Bronchial epithelial cell (primary cell): ENCODE results near the gene PNLIPRP3. TPM values are rescaled to one million over a fixed set of nuclear protein-coding genes. Genes with fewer than 3 reads are reported as not detected.
"Not testable (repeated sequence)": the region's sequence is repeated elsewhere in the genome, so short reads cannot be mapped to it uniquely, and the experiment has no call there.

Source experiments
- DNase-seq: peaks from one replicate; pipeline ENCODE4 v3.0.0-alpha.2; 2010; ENCODE audit warnings: low read depth
- FAIRE-seq: peaks from 2 replicates; lab custom pipeline; 2011; peaks lifted over from hg19 to GRCh38; lab: Jason Lieb, UNC
- H3K27me3 ChIP-seq: 2 replicates; pipeline ENCODE4 v1.5.1; 2011; ENCODE audit warnings: low read length; ENCODE audit not compliant: control insufficient read depth, insufficient read depth
- H3K36me3 ChIP-seq: 2 replicates; pipeline ENCODE4 v1.5.1; 2011; ENCODE audit warnings: low read length; ENCODE audit not compliant: control insufficient read depth, insufficient read depth
- H3K4me3 ChIP-seq: 2 replicates; pipeline ENCODE4 v1.5.1; 2011; ENCODE audit warnings: mild to moderate bottlenecking, low read depth, low read length, control low read depth
- CTCF ChIP-seq: IDR thresholded peaks from 2 replicates; pipeline ENCODE4 v1.5.1; 2011; ENCODE audit warnings: mild to moderate bottlenecking, moderate library complexity, low read length, control low read depth, inconsistent platforms; ENCODE audit not compliant: insufficient read depth, severe bottlenecking
- total RNA-seq: library from RNA; depleted of rRNA; stranded (reverse); fragments of >200 nt; gene quantifications from 2 replicates; pipeline ENCODE4 v1.2.1, GENCODE V29; 2014

The PNLIPRP3 gene
- total RNA-seq: 53.2 and 67.8 TPM in 2 replicates

- FAIRE-seq (no peak), DNase-seq (peak; percentile 85)
- no peak for TF ChIP-seq CTCF
- Histone ChIP-seq H3K4me3 (peak within 1 kb of the TSS; percentile 38), H3K36me3 (no peaks in the 10 kb centered on the region), H3K27me3 (no peaks in the 10 kb centered on the region)
Observed at GRCh38 chr10:116427671-116428070, at the start of gene PNLIPRP3. PNLIPRP3 (plus strand) TSS chr10:116427847; CDS start chr10:116428013, 166 bp downstream.

- TF ChIP-seq CTCF: no peak
- FAIRE-seq (no peak), DNase-seq (no peak)
- Histone ChIP-seq H3K27me3 (no peaks in the 10 kb centered on the region), H3K4me3 (no peak overlapping the region), H3K36me3 (no peaks in the 10 kb centered on the region)
Observed at GRCh38 chr10:116382290-116382689, 45.4 kb upstream of the PNLIPRP3 start.

GRCh38 chr10:116385311-116385710 is 42.3 kb upstream of the PNLIPRP3 start:
- DNase-seq (no peak), FAIRE-seq (no peak)
- no peaks in the 10 kb centered on the region for H3K36me3 ChIP-seq
- no peaks in the 10 kb centered on the region for H3K27me3 ChIP-seq
- H3K4me3 ChIP-seq: no peak overlapping the region
- TF ChIP-seq CTCF: no peak

GRCh38 chr10:116385994-116386809 is 41.4 kb upstream of the PNLIPRP3 start:
- Histone ChIP-seq H3K36me3 (no peaks in the 10 kb centered on the region), H3K4me3 (no peak overlapping the region), H3K27me3 (no peaks in the 10 kb centered on the region)
- FAIRE-seq (no peak), DNase-seq (peak; percentile 45)
- peak; percentile 45 for TF ChIP-seq CTCF

- DNase-seq, H3K27me3 ChIP-seq, H3K36me3 ChIP-seq, H3K4me3 ChIP-seq, FAIRE-seq: not testable (repeated sequence)
Observed at GRCh38 chr10:116393246-116393831, 34.3 kb upstream of the PNLIPRP3 start.

- DNase-seq (no peak), FAIRE-seq (no peak)
- Histone ChIP-seq H3K27me3 (no peaks in the 10 kb centered on the region), H3K36me3 (no peaks in the 10 kb centered on the region), H3K4me3 (no peak overlapping the region)
- TF ChIP-seq CTCF: no peak
Observed at GRCh38 chr10:116395223-116395985, 32.2 kb upstream of the PNLIPRP3 start.
